Smooth muscle cell (in vitro differentiated cells): ENCODE results near the gene SLC26A1. TPM values are rescaled to one million over a fixed set of nuclear protein-coding genes. Genes with fewer than 3 reads are reported as not detected.

Source experiments
- DNase-seq: peaks from one replicate; lab custom pipeline; 2025; ENCODE audit not compliant: unreplicated experiment; lab: John Stamatoyannopoulos, UW
- H2AFZ ChIP-seq: fragments of 200-600 bp; sonication (generic); 2 replicates; pipeline ENCODE4 v1.6.0; 2016; ENCODE audit warnings: antibody characterized with exemption, low read depth, mild to moderate bottlenecking
- H3F3A ChIP-seq: fragments of 200-600 bp; sonication (generic); 2 replicates; pipeline ENCODE4 v1.6.0; 2017; ENCODE audit warnings: antibody characterized with exemption, low read depth
- H3K27ac ChIP-seq: fragments of 200-600 bp; sonication (generic); 2 replicates; pipeline ENCODE4 v1.5.1; 2016; ENCODE audit warnings: low read depth, mild to moderate bottlenecking
- H3K27me3 ChIP-seq: fragments of 200-600 bp; sonication (generic); 2 replicates; pipeline ENCODE4 v1.6.1; 2016; ENCODE audit warnings: low read depth, mild to moderate bottlenecking
- H3K36me3 ChIP-seq: fragments of 200-600 bp; sonication (generic); 2 replicates; pipeline ENCODE4 v1.5.1; 2016; ENCODE audit warnings: low read depth
- H3K4me1 ChIP-seq: fragments of 200-600 bp; sonication (generic); 2 replicates; pipeline ENCODE4 v1.5.1; 2016; ENCODE audit warnings: low read depth
- H3K4me2 ChIP-seq: fragments of 200-600 bp; sonication (generic); 2 replicates; pipeline ENCODE4 v1.6.0; 2016; ENCODE audit warnings: mild to moderate bottlenecking
- H3K4me3 ChIP-seq: fragments of 200-600 bp; sonication (generic); 2 replicates; pipeline ENCODE4 v1.5.1; 2016; ENCODE audit warnings: mild to moderate bottlenecking
- H3K79me2 ChIP-seq: fragments of 200-600 bp; sonication (generic); 2 replicates; pipeline ENCODE4 v1.6.0; 2016; ENCODE audit warnings: low read depth, mild to moderate bottlenecking
- H3K9ac ChIP-seq: fragments of 200-600 bp; sonication (generic); 2 replicates; pipeline ENCODE4 v1.6.0; 2016; ENCODE audit warnings: low read depth
- H3K9me3 ChIP-seq: fragments of 200-600 bp; sonication (generic); replicated peaks from 2 replicates; pipeline ENCODE4 v1.5.1; 2016; ENCODE audit warnings: low read depth
- H4K20me1 ChIP-seq: fragments of 200-600 bp; sonication (generic); 2 replicates; pipeline ENCODE4 v1.6.0; 2016; ENCODE audit warnings: low read depth
- WGBS: methylation state at CpG from one replicate; pipeline ENCODE4 v1.1.7; 2016; ENCODE audit warnings: low lambda C conversion rate; 5-methylcytosine and 5-hydroxymethylcytosine counted together
- polyA plus RNA-seq: library from polyadenylated mRNA; unstranded; fragments of >200 nt; fragmentation: Nextera tagmentation; extraction: Ambion mirVana; gene quantifications from 2 replicates; pipeline ENCODE4 v1.2.1, GENCODE V29; 2016
- total RNA-seq: library from RNA; depleted of rRNA; stranded (reverse); fragments of >200 nt; gene quantifications from 2 replicates; pipeline ENCODE4 v1.2.3, GENCODE V29; 2014
- TF ChIP-seq, protein P1 (sequence below): fragments of 200-600 bp; sonication (generic); IDR thresholded peaks from 2 replicates; pipeline ENCODE4 v1.5.1; 2017; ENCODE audit warnings: borderline replicate concordance, mild to moderate bottlenecking, antibody characterized with exemption; ENCODE audit not compliant: insufficient read depth, poor library complexity, severe bottlenecking

Gene SLC26A1, protein sequence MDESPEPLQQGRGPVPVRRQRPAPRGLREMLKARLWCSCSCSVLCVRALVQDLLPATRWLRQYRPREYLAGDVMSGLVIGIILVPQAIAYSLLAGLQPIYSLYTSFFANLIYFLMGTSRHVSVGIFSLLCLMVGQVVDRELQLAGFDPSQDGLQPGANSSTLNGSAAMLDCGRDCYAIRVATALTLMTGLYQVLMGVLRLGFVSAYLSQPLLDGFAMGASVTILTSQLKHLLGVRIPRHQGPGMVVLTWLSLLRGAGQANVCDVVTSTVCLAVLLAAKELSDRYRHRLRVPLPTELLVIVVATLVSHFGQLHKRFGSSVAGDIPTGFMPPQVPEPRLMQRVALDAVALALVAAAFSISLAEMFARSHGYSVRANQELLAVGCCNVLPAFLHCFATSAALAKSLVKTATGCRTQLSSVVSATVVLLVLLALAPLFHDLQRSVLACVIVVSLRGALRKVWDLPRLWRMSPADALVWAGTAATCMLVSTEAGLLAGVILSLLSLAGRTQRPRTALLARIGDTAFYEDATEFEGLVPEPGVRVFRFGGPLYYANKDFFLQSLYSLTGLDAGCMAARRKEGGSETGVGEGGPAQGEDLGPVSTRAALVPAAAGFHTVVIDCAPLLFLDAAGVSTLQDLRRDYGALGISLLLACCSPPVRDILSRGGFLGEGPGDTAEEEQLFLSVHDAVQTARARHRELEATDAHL
- 0.67 TPM in 1 of 2 replicates, not detected in the other for total RNA-seq
- polyA plus RNA-seq: 1.6 and 1.7 TPM in 2 replicates

DNA sequence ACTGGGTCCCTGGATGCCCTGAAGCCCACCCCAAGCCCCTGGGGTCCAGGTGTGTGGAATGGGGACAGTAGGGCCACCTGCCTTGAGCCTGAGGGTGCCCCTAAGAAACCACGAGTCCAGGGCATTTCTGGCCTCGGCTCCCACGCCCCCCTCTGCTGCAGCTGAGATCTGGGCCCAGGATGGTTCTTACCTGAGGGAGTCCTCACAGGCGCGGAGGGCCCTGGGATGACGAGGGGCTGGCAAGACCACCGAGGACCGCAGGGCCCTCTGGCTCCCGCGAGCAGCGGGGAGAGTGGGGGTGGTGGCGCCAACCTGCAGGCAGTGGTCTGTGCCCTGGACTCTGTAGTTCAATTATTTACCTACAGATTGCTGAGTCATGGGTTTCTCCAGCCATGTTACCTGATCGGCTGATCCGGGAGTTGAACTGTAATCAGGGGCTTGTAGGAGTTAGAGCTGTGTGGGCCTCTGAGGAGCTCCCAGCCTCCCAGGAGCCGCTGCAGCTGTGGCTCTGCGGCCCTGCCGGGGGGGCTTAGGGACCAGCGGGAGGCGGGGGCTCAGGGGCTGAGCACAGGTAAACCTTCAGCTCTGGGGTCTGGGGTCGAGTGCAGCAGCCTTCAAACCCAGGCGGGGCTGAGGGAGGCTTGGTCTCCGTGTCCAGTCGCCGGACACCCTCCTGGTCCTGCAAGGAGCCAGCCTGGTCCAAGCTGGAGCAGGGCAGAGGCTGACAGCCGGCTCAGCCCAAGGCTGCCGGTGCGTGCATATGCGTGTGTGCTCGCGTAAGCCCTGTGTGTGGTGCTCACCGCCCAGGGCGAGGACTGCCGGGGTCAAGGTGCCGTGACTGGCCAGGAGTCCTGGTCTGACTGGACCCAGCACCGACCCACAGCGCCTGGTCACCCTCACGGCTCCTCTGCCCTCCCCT is at the start of gene SLC26A1:
SLC26A1 (minus strand) TSS at position 294 of the 919 bp plus-strand sequence. CDS start 1,701 bp downstream, outside the sequence.
- peaks cover 32% of the 10 kb centered on the region for H3K27me3 ChIP-seq
- no peak within 1 kb of the TSS for H3K9ac ChIP-seq
- H3F3A ChIP-seq: no peaks in the 10 kb centered on the region
- TF ChIP-seq, protein P1, sequence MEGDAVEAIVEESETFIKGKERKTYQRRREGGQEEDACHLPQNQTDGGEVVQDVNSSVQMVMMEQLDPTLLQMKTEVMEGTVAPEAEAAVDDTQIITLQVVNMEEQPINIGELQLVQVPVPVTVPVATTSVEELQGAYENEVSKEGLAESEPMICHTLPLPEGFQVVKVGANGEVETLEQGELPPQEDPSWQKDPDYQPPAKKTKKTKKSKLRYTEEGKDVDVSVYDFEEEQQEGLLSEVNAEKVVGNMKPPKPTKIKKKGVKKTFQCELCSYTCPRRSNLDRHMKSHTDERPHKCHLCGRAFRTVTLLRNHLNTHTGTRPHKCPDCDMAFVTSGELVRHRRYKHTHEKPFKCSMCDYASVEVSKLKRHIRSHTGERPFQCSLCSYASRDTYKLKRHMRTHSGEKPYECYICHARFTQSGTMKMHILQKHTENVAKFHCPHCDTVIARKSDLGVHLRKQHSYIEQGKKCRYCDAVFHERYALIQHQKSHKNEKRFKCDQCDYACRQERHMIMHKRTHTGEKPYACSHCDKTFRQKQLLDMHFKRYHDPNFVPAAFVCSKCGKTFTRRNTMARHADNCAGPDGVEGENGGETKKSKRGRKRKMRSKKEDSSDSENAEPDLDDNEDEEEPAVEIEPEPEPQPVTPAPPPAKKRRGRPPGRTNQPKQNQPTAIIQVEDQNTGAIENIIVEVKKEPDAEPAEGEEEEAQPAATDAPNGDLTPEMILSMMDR: no peak
- no peaks in the 10 kb centered on the region for H3K79me2 ChIP-seq
- no peak within 1 kb of the TSS for H3K4me2 ChIP-seq
- no peak within 1 kb of the TSS for H3K4me3 ChIP-seq
- H3K4me1 ChIP-seq: peaks cover 3% of the 10 kb centered on the region
- H3K27ac ChIP-seq: no peak within 1 kb of the TSS
- H3K9me3 ChIP-seq: no peaks in the 10 kb centered on the region
- H4K20me1 ChIP-seq: peaks cover 28% of the 10 kb centered on the region
- H3K36me3 ChIP-seq: no peaks in the 10 kb centered on the region
- no peak for DNase-seq
- WGBS: 93% methylated on average over 36 of the region's 37 CpGs
- H2AFZ ChIP-seq: no peak within 1 kb of the TSS

DNA sequence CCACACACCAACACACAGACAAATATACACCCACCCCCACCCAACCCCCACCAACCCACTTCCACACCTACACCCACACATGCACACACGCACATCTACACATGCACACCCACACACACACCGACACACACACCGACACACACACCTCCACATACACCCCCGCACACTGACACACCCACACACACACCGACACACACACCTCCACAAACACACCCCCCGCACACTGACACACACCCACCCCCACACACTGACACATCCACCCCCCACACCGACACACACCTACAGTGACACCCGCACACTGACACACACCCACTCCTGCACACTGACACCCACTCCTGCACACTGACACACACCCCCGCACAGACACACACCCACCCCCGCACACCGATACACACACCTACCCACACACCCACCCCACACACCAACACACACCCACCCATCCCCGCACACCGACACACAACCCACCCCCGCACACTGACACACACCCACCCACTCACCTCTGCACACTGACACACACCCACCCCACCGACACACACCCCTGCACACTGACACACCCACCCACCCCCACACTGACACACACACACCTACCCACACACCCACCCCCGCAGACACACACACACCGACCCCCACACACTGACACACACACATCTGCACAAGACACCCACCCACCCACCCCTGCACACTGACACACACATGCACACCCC is 49.3 kb upstream of the SLC26A1 start:
- Histone ChIP-seq H3K4me2 (no peak overlapping the region), H3K9ac (no peak overlapping the region), H3K36me3 (no peaks in the 10 kb centered on the region), H3F3A (no peaks in the 10 kb centered on the region), H3K9me3 (no peaks in the 10 kb centered on the region), H3K27ac (no peak overlapping the region), H3K79me2 (no peaks in the 10 kb centered on the region), H2AFZ (no peak overlapping the region), H3K4me3 (no peak overlapping the region), H3K4me1 (peaks cover 21% of the 10 kb centered on the region), H4K20me1 (no peaks in the 10 kb centered on the region), H3K27me3 (no peaks in the 10 kb centered on the region)
- DNase-seq: no peak
- no CpG with 5 or more reads among the region's 17 CpGs for WGBS
- TF ChIP-seq, protein P1: no peak

DNA sequence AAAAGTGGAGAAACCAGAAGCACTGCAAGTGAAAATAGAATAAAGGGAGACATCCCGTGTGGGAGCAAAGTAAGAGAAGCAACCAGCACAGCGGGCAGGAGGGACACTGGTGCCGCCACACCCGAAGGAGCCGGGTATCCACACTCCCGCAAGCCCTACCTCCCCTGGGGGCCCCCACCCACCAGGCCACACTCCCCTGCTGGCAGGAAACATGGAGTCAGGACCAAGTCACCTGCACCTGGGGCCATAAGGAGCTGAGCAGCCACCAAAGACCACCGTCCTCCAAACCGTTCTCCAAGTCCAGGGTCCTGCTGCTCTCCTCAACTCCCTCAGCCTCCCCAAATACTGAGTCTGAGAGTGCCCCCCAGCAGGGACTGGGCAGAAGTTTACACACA is 48.7 kb upstream of the SLC26A1 start:
- no peak overlapping the region for H3K4me3 ChIP-seq
- H2AFZ ChIP-seq: no peak overlapping the region
- H3K9me3 ChIP-seq: no peaks in the 10 kb centered on the region
- H3K27ac ChIP-seq: no peak overlapping the region
- no peaks in the 10 kb centered on the region for H4K20me1 ChIP-seq
- H3F3A ChIP-seq: no peaks in the 10 kb centered on the region
- H3K4me2 ChIP-seq: no peak overlapping the region
- TF ChIP-seq, protein P1: no peak
- H3K36me3 ChIP-seq: no peaks in the 10 kb centered on the region
- H3K9ac ChIP-seq: no peak overlapping the region
- no peak for DNase-seq
- H3K27me3 ChIP-seq: no peaks in the 10 kb centered on the region
- H3K79me2 ChIP-seq: no peaks in the 10 kb centered on the region
- peaks cover 24% of the 10 kb centered on the region for H3K4me1 ChIP-seq
- WGBS: 93% methylated on average over 8 of the region's 8 CpGs
